Suprapubic skin (tissue), 4 donors: ENCODE measurements around the gene PISD. TPM values are rescaled to one million over a fixed set of nuclear protein-coding genes. Genes with fewer than 3 reads are reported as not detected.

ENCODE experiments used
- DNase-seq, 2 donors: peaks; one replicate each; pipeline ENCODE4 v3.0.0-alpha.2; 2019; ENCODE audit warnings: low spot score in 2 of 2
- H3K27ac ChIP-seq: fragments of 200-600 bp; sonication (generic); one replicate; pipeline ENCODE4 v1.5.1; 2019
- H3K27me3 ChIP-seq: fragments of 200-600 bp; sonication (generic); one replicate; pipeline ENCODE4 v1.5.1; 2019
- H3K36me3 ChIP-seq: fragments of 200-600 bp; sonication (generic); one replicate; pipeline ENCODE4 v1.5.1; 2019
- H3K4me1 ChIP-seq: fragments of 200-600 bp; sonication (generic); one replicate; pipeline ENCODE4 v1.5.1; 2019
- H3K4me3 ChIP-seq: fragments of 200-600 bp; sonication (generic); one replicate; pipeline ENCODE4 v1.5.1; 2019; ENCODE audit warnings: mild to moderate bottlenecking
- H3K9me3 ChIP-seq: fragments of 200-600 bp; sonication (generic); one replicate; pipeline ENCODE4 v1.5.1; 2019
- CTCF ChIP-seq, 2 donors: fragments of 200-600 bp in 1 of 2; fragments of 450-650 bp in 1 of 2; sonication (generic) in 1 of 2; IDR thresholded peaks; one replicate each; pipeline ENCODE4 v1.5.1; 2016 to 2019; ENCODE audit warnings: antibody characterized with exemption in 2 of 2, mild to moderate bottlenecking in 1 of 2, moderate library complexity in 1 of 2
- EP300 ChIP-seq: sonication (generic); formaldehyde crosslinking; IDR thresholded peaks from one replicate; pipeline ENCODE4 v1.6.1; 2017; ENCODE audit warnings: antibody characterized with exemption
- POLR2A ChIP-seq, 2 donors: fragments of 450-650 bp; IDR thresholded peaks; one replicate each; pipeline ENCODE4 v1.6.1; 2017; ENCODE audit warnings: antibody characterized with exemption in 2 of 2, mild to moderate bottlenecking in 2 of 2, moderate library complexity in 2 of 2
- POLR2AphosphoS5 ChIP-seq, 3 donors: sonication (generic); formaldehyde crosslinking; IDR thresholded peaks; one replicate each; pipeline ENCODE4 v1.6.1; 2017; ENCODE audit warnings: antibody characterized with exemption in 3 of 3
- WGBS: methylation state at CpG from one replicate; pipeline ENCODE4 v1.1.5; 2018; 5-methylcytosine and 5-hydroxymethylcytosine counted together
- total RNA-seq, 4 donors: library from RNA; depleted of rRNA; stranded (reverse); fragments of >200 nt; gene quantifications; one replicate each; pipeline ENCODE4 v1.1.0, GENCODE V29; 2016

The PISD gene
- total RNA-seq, 4 donors from 2014 or later = 42.5 to 91.7 (median 57.9) TPM

GRCh38 chr22:31610611-31611010, 51.4 kb downstream of the PISD start:
- Histone ChIP-seq H3K4me3 (no peak overlapping the region), H3K27ac (no peak overlapping the region), H3K36me3 (peaks cover 37% of the 10 kb centered on the region), H3K4me1 (peaks cover 4% of the 10 kb centered on the region), H3K9me3 (no peaks in the 10 kb centered on the region), H3K27me3 (no peaks in the 10 kb centered on the region)
- DNase-seq = no peak
- WGBS = 90% methylated on average over 6 of the region's 6 CpGs
- TF ChIP-seq POLR2A (IDR thresholded peaks at IDR 0.05) (no peak), POLR2AphosphoS5 (IDR thresholded peaks at IDR 0.05) (no peak), CTCF (IDR thresholded peaks at IDR 0.05) (no peak), EP300 (no peak)

GRCh38 chr22:31609716-31610115, 52.3 kb downstream of the PISD start:
- peaks cover 40% of the 10 kb centered on the region for H3K36me3 ChIP-seq
- WGBS = 97% methylated on average over 10 of the region's 10 CpGs
- no peaks in the 10 kb centered on the region for H3K4me1 ChIP-seq
- peak in 1 of 2 donors; percentile 41 for DNase-seq
- TF ChIP-seq POLR2A (IDR thresholded peaks at IDR 0.05) (no peak), POLR2AphosphoS5 (IDR thresholded peaks at IDR 0.05) (no peak), EP300 (no peak), CTCF (IDR thresholded peaks at IDR 0.05) (no peak)
- no peaks in the 10 kb centered on the region for H3K9me3 ChIP-seq
- no peak overlapping the region for H3K4me3 ChIP-seq
- H3K27ac ChIP-seq = no peak overlapping the region
- no peaks in the 10 kb centered on the region for H3K27me3 ChIP-seq

- H3K27ac ChIP-seq = no peak overlapping the region
- no peaks in the 10 kb centered on the region for H3K4me1 ChIP-seq
- WGBS = 91% methylated on average over 6 of the region's 7 CpGs
- H3K4me3 ChIP-seq = no peak overlapping the region
- H3K27me3 ChIP-seq = no peaks in the 10 kb centered on the region
- no peak for DNase-seq
- TF ChIP-seq CTCF (IDR thresholded peaks at IDR 0.05) (no peak), POLR2A (IDR thresholded peaks at IDR 0.05) (no peak), EP300 (no peak), POLR2AphosphoS5 (IDR thresholded peaks at IDR 0.05) (no peak)
- H3K9me3 ChIP-seq = no peaks in the 10 kb centered on the region
- peaks cover 55% of the 10 kb centered on the region for H3K36me3 ChIP-seq
Observed at GRCh38 chr22:31607696-31608095, 54.3 kb downstream of the PISD start.

GRCh38 chr22:31605851-31606585, 56.0 kb downstream of the PISD start:
- Histone ChIP-seq H3K36me3 (peaks cover 57% of the 10 kb centered on the region), H3K9me3 (no peaks in the 10 kb centered on the region), H3K4me3 (no peak overlapping the region), H3K4me1 (no peaks in the 10 kb centered on the region), H3K27ac (no peak overlapping the region), H3K27me3 (no peaks in the 10 kb centered on the region)
- peak in 1 of 2 donors; percentile 32 for DNase-seq
- 89% methylated on average over 9 of the region's 9 CpGs for WGBS
- TF ChIP-seq POLR2AphosphoS5 (IDR thresholded peaks at IDR 0.05) (no peak), EP300 (no peak), CTCF (IDR thresholded peaks at IDR 0.05) (no peak), POLR2A (IDR thresholded peaks at IDR 0.05) (no peak)

- no peak overlapping the region for H3K4me3 ChIP-seq
- DNase-seq = peak in 1 of 2 donors; percentile 29
- H3K36me3 ChIP-seq = peaks cover 48% of the 10 kb centered on the region
- no peaks in the 10 kb centered on the region for H3K27me3 ChIP-seq
- H3K9me3 ChIP-seq = no peaks in the 10 kb centered on the region
- no peak for TF ChIP-seq CTCF (IDR thresholded peaks at IDR 0.05)
- no peak for TF ChIP-seq POLR2AphosphoS5 (IDR thresholded peaks at IDR 0.05)
- no peak for TF ChIP-seq EP300
- no peak for TF ChIP-seq POLR2A (IDR thresholded peaks at IDR 0.05)
- WGBS = 95% methylated on average over 17 of the region's 17 CpGs
- H3K4me1 ChIP-seq = no peaks in the 10 kb centered on the region
- H3K27ac ChIP-seq = no peak overlapping the region
Observed at GRCh38 chr22:31604746-31605705, 57.0 kb downstream of the PISD start.
